ENCODE results near the gene CDCA7L. TPM values are rescaled to one million over a fixed set of nuclear protein-coding genes. Genes with fewer than 3 reads are reported as not detected.

CDCA7L gene
- total RNA-seq, 4 donors from 2014 or later, result 29.2 to 129 (median 74.9) TPM

DNA sequence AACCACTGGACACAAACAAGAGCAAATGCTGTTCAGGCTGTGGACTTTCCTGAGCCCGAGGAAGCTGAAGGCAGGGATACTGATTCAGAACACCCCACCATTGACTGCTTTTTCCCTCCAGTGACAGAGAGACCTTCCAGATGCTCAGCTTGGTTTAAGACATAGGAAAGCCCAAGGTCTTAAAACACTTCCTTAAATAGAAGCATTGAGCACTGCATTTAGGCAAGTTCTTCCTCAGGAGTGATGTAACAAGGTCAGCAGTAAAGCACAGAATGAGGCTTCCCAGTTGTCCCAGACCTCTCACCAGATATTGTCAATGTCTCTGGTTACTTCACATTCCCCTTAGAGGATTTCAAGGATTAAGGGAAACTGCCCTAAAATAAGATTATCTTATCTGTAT lies 19.6 kb upstream of the CDCA7L start:
- TF ChIP-seq, protein P1, sequence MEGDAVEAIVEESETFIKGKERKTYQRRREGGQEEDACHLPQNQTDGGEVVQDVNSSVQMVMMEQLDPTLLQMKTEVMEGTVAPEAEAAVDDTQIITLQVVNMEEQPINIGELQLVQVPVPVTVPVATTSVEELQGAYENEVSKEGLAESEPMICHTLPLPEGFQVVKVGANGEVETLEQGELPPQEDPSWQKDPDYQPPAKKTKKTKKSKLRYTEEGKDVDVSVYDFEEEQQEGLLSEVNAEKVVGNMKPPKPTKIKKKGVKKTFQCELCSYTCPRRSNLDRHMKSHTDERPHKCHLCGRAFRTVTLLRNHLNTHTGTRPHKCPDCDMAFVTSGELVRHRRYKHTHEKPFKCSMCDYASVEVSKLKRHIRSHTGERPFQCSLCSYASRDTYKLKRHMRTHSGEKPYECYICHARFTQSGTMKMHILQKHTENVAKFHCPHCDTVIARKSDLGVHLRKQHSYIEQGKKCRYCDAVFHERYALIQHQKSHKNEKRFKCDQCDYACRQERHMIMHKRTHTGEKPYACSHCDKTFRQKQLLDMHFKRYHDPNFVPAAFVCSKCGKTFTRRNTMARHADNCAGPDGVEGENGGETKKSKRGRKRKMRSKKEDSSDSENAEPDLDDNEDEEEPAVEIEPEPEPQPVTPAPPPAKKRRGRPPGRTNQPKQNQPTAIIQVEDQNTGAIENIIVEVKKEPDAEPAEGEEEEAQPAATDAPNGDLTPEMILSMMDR (IDR thresholded peaks at IDR 0.05), result no peak
- TF ChIP-seq POLR2A (IDR thresholded peaks at IDR 0.05), result no peak
- 64 to 71% methylated on average over 1 of the region's 1 CpG for WGBS, 2 donors
- intact Hi-C loops (cut with DNase I; ENCODE audit: low total_unique reads), result no loop called here
- H3K4me3 ChIP-seq (ENCODE audit: low read depth, poor library complexity, severe bottlenecking), result no peak overlapping the region
- DNase-seq (ENCODE audit: low spot score in 2 of 2), result no peak

DNA sequence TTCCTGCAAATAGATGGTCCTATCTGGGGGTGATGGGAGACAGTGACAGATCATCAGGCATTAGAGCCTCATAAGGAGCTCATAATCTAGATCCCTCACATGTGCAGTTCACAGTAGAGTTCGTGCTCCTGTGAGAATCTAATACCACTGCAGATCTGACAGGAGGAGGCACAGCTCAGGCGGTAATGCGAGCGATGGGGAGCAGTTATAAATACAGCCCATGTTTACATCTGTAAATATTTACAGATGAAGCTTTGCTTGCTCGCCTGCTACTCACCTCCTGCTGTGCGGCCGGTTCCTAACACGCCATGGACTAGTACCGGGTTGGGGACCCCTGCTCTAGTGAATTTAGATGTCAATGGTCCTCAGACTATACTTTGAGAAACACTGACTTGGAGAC lies 17.0 kb upstream of the CDCA7L start:
- intact Hi-C loops (cut with DNase I; ENCODE audit: low total_unique reads), result loop anchor here (5.0 kb wide), 1 partner anchor 1120 kb away; no protein-coding TSS in a partner anchor
- TF ChIP-seq, protein P1 (IDR thresholded peaks at IDR 0.05), result no peak
- TF ChIP-seq POLR2A (IDR thresholded peaks at IDR 0.05), result no peak
- WGBS, 2 donors, result 84 to 85% methylated on average over 9 of the region's 9 CpGs

DNA sequence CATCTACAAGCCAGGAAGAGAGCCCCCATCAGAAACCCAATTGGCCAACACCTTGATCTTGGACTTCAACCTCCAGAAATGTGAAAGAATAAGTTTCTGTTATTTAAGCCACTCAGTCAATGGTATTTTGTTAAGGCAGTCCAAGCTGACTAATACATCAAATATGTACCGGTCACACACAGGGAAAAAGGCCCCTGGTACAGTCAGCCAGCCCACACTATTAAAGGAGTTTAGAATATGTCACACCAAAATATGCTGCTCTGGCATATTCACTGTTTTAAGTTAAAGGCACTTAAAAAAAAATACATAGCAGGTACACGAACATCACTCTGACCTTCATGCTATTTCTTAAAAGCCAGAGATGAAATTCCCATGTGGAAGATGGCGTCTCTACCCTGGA lies 15.2 kb upstream of the CDCA7L start:
- no peak overlapping the region for H3K4me3 ChIP-seq (ENCODE audit: low read depth, poor library complexity, severe bottlenecking)
- TF ChIP-seq, protein P1 (IDR thresholded peaks at IDR 0.05), result no peak
- no peak for TF ChIP-seq POLR2A (IDR thresholded peaks at IDR 0.05)
- intact Hi-C loops (cut with DNase I; ENCODE audit: low total_unique reads), result loop anchor here (5.0 kb wide), 1 partner anchor 1121 kb away; no protein-coding TSS in a partner anchor
- no peak for DNase-seq (ENCODE audit: low spot score in 2 of 2)
- 88 to 91% methylated on average over 3 of the region's 3 CpGs for WGBS, 2 donors

More for the DNA sequence above, 17.0 kb upstream of the CDCA7L start:
- DNase-seq (ENCODE audit: low spot score in 2 of 2), result no peak
- H3K4me3 ChIP-seq (ENCODE audit: low read depth, poor library complexity, severe bottlenecking), result no peak overlapping the region

- TF ChIP-seq, protein P1 (IDR thresholded peaks at IDR 0.05), result no peak
- no peak for TF ChIP-seq POLR2A (IDR thresholded peaks at IDR 0.05)
- no peak overlapping the region for H3K4me3 ChIP-seq (ENCODE audit: low read depth, poor library complexity, severe bottlenecking)
- intact Hi-C loops (cut with DNase I; ENCODE audit: low total_unique reads), result no loop called here
- WGBS, 2 donors, result 93 to 96% methylated on average over 3 of the region's 3 CpGs
- DNase-seq (ENCODE audit: low spot score in 2 of 2), result no peak
Observed at GRCh38 chr7:21959387-21959776, 13.7 kb upstream of the CDCA7L start.

DNA sequence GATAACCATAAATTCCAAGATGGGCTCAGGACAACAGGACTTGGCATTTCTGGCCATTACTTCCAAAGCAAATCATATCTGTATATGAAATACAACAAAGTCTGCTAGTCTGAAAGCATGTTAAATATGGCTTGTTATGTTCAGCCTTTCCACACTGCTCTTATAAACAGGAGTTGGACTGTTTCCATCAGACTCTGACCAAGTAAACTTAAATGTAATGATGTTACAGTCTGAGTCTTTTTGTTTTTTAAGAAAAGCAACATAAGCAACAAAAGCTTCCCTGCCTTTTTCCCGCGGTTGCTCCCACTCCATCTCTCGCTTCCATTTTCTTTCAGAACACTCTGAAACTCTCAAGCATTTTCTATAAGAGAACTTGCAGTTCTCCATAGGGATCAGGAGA lies 8.1 kb upstream of the CDCA7L start:
- 87 to 96% methylated on average over 3 of the region's 3 CpGs for WGBS, 2 donors
- DNase-seq (ENCODE audit: low spot score in 2 of 2), result no peak
- intact Hi-C loops (cut with DNase I; ENCODE audit: low total_unique reads), result no loop called here
- no peak overlapping the region for H3K4me3 ChIP-seq (ENCODE audit: low read depth, poor library complexity, severe bottlenecking)
- TF ChIP-seq, protein P1 (IDR thresholded peaks at IDR 0.05), result no peak
- TF ChIP-seq POLR2A (IDR thresholded peaks at IDR 0.05), result no peak

- intact Hi-C loops (cut with DNase I; ENCODE audit: low total_unique reads), result no loop called here
- TF ChIP-seq, protein P1 (IDR thresholded peaks at IDR 0.05), result no peak
- TF ChIP-seq POLR2A (IDR thresholded peaks at IDR 0.05), result no peak
- WGBS, 2 donors, result 69 to 70% methylated on average over 8 of the region's 8 CpGs
- DNase-seq (ENCODE audit: low spot score in 2 of 2), result no peak
- H3K4me3 ChIP-seq (ENCODE audit: low read depth, poor library complexity, severe bottlenecking), result no peak overlapping the region
Observed at GRCh38 chr7:21948887-21949540, 3.3 kb upstream of the CDCA7L start.

All from lower leg skin (tissue), 4 donors.